Activated CD8-positive, alpha-beta T cell treated with anti-CD3 and anti-CD28 coated beads for 36 hours (primary cell): ENCODE measurements around the gene ASAP3. TPM values are rescaled to one million over a fixed set of nuclear protein-coding genes. Genes with fewer than 3 reads are reported as not detected.
A peak's percentile ranks its signal among the peaks of the same experiment; 100 is the strongest.

Experiments
- ATAC-seq: fragments of 200-7000 bp; cut with Tn5 transposase; one replicate; pipeline ENCODE4 v1.10.0; 2021; ENCODE audit warnings: mild to moderate bottlenecking, moderate library complexity
- CTCF ChIA-PET: fragments of 350-600 bp; sonication (Branson Sonifier 250); formaldehyde crosslinking; loops from one replicate; lab custom pipeline; 2021; ENCODE audit warnings: antibody characterized with exemption; lab: Charles Lee
- POLR2A ChIA-PET: fragments of 350-600 bp; sonication (Branson Sonifier 250); formaldehyde crosslinking; loops from one replicate; lab custom pipeline; 2021; ENCODE audit warnings: antibody characterized with exemption; lab: Charles Lee
- DNase-seq: peaks from one replicate; pipeline ENCODE4 v3.0.0-alpha.2; 2020
- H3K27ac Mint-ChIP-seq: one replicate; pipeline ENCODE4 v1.8.0; 2021; ENCODE audit warnings: mild to moderate bottlenecking, mixed read lengths
- H3K27me3 Mint-ChIP-seq: one replicate; pipeline ENCODE4 v1.8.0; 2021; ENCODE audit warnings: mixed read lengths
- H3K36me3 Mint-ChIP-seq: one replicate; pipeline ENCODE4 v1.8.0; 2021; ENCODE audit warnings: low read depth, mixed read lengths
- H3K4me1 Mint-ChIP-seq: one replicate; pipeline ENCODE4 v1.8.0; 2021; ENCODE audit warnings: low read depth, mixed read lengths
- H3K4me3 Mint-ChIP-seq: one replicate; pipeline ENCODE4 v1.8.0; 2021; ENCODE audit warnings: mild to moderate bottlenecking, moderate library complexity, mixed read lengths
- H3K9me3 Mint-ChIP-seq: one replicate; pipeline ENCODE4 v1.8.0; 2021; ENCODE audit warnings: mixed read lengths
- intact Hi-C: fragments of 100-400 bp; cut with micrococcal nuclease; formaldehyde crosslinking; loops from one replicate; pipeline ENCODE4 v1.10.0; 2022
- total RNA-seq, 2 experiments: library from RNA; stranded (reverse); gene quantifications; one replicate each; pipeline ENCODE4 v1.2.3, GENCODE V29; 2021
- TF ChIP-seq, protein P1 (sequence below): fragments of 200-600 bp; IDR thresholded peaks from one replicate; pipeline ENCODE4 v1.8.0; 2022; ENCODE audit warnings: antibody characterized with exemption, mild to moderate bottlenecking

ASAP3 gene
- total RNA-seq, 2 experiments from 2014 or later: 0.29 to 0.74 TPM

DNA sequence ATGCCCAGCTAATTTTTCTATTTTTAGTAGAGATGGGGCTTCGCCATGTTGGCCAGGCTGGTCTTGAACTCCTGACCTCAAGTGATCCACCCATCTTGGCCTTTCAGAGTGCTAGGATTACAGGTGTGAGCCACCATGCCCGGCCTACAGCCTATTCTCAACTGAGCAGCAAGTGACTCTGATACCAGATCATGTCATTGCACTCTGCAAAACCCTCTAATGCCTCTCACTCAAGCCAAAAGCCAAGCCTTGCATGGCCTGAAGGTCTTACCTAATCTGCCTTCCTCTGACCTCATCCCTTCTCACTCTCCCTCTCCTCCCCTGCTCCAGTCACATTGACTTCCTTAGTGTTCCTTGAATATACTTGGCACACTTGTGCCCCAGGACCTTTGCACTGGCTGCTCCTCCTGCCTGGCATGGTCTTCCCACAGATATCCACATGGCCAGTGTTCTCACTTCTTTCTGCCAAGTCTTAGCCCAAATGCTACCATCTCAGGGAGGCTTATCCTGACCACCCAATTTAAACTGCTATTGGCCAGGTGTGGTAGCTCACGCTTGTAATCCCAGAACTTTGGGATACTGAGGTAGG, 8.2 kb upstream of the ASAP3 start:
- Mint-ChIP-seq H3K9me3 (no peaks in the 10 kb centered on the region), H3K27me3 (peaks cover 7% of the 10 kb centered on the region)

DNA sequence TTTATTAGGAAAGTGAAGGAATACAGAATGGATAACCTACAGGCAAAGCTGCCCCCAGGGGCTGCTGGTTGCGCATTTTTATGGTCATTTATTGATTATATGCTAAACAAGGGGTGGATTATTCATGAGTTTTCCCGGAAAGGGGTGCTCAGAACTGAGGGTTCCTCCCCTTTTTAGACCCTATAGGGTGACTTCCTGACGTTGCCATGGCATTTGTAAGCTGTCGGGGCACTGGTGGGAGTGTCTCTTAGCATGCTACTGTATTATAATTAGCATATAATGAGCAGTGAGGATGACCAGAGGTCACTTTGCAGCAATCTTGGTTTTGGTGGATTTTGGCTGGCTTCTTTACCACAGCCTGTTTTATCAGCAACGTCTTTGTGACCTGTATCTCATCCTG, 5.9 kb upstream of the ASAP3 start:
- intact Hi-C loops: no loop called here
- ATAC-seq (no peak), DNase-seq (no peak)
- no peak overlapping the region for H3K4me3 Mint-ChIP-seq
- CTCF ChIA-PET: no interaction called here
- H3K27ac Mint-ChIP-seq: no peak overlapping the region
- H3K27me3 Mint-ChIP-seq: peaks cover 10% of the 10 kb centered on the region
- POLR2A ChIA-PET: interaction anchor here (1.3 kb wide), 1 partner anchor 9 kb away, joined by 3 read pairs; no protein-coding TSS in a partner anchor
- H3K4me1 Mint-ChIP-seq: peaks cover 3% of the 10 kb centered on the region
- H3K36me3 Mint-ChIP-seq: no peaks in the 10 kb centered on the region
- TF ChIP-seq, protein P1, sequence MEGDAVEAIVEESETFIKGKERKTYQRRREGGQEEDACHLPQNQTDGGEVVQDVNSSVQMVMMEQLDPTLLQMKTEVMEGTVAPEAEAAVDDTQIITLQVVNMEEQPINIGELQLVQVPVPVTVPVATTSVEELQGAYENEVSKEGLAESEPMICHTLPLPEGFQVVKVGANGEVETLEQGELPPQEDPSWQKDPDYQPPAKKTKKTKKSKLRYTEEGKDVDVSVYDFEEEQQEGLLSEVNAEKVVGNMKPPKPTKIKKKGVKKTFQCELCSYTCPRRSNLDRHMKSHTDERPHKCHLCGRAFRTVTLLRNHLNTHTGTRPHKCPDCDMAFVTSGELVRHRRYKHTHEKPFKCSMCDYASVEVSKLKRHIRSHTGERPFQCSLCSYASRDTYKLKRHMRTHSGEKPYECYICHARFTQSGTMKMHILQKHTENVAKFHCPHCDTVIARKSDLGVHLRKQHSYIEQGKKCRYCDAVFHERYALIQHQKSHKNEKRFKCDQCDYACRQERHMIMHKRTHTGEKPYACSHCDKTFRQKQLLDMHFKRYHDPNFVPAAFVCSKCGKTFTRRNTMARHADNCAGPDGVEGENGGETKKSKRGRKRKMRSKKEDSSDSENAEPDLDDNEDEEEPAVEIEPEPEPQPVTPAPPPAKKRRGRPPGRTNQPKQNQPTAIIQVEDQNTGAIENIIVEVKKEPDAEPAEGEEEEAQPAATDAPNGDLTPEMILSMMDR: no peak
- H3K9me3 Mint-ChIP-seq: no peaks in the 10 kb centered on the region

More for the DNA sequence above, 8.2 kb upstream of the ASAP3 start:
- intact Hi-C loops: no loop called here
- no peak for ATAC-seq
- POLR2A ChIA-PET: no interaction called here
- H3K4me3 Mint-ChIP-seq: no peak overlapping the region
- TF ChIP-seq, protein P1: no peak
- H3K4me1 Mint-ChIP-seq: no peaks in the 10 kb centered on the region
- no peak for DNase-seq
- H3K27ac Mint-ChIP-seq: no peak overlapping the region
- no peaks in the 10 kb centered on the region for H3K36me3 Mint-ChIP-seq
- CTCF ChIA-PET: interaction anchor here (1.8 kb wide), 1 partner anchor 145 kb away, joined by 6 read pairs; no protein-coding TSS in a partner anchor

DNA sequence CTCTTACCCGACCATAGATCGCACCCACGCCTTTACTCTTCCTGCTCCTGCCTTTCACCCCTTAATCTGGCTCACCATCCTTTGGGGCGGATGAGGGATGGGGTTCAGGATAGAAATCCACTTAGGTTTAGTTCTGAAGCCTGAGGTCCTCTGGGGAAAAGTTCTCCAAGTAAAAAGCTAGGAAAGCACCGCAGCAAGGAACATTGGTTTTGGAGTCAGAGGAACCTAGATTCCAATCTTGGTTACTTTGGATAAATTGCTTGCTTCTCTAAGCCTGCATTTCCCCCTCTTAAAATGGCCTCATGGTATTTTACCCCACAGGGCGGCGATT, 988 bp upstream of the ASAP3 start:
- H3K4me3 Mint-ChIP-seq: peak overlapping the region; percentile 77
- peaks cover 14% of the 10 kb centered on the region for H3K4me1 Mint-ChIP-seq
- no peaks in the 10 kb centered on the region for H3K9me3 Mint-ChIP-seq
- ATAC-seq (no peak), DNase-seq (no peak)
- TF ChIP-seq, protein P1: no peak
- no peaks in the 10 kb centered on the region for H3K36me3 Mint-ChIP-seq
- no peak overlapping the region for H3K27ac Mint-ChIP-seq
- POLR2A ChIA-PET: interaction anchor here (0.8 to 1.4 kb wide), 5 partner anchors 10 to 213 kb away, joined by 3 to 4 read pairs (median 4); partner anchors contain the start of gene RPL11
- CTCF ChIA-PET: interaction anchor here (1.1 to 5.1 kb wide), 5 partner anchors 12 to 152 kb away, joined by 3 to 64 read pairs (median 9); no protein-coding TSS in a partner anchor
- peaks cover 22% of the 10 kb centered on the region for H3K27me3 Mint-ChIP-seq
- intact Hi-C loops: no loop called here

DNA sequence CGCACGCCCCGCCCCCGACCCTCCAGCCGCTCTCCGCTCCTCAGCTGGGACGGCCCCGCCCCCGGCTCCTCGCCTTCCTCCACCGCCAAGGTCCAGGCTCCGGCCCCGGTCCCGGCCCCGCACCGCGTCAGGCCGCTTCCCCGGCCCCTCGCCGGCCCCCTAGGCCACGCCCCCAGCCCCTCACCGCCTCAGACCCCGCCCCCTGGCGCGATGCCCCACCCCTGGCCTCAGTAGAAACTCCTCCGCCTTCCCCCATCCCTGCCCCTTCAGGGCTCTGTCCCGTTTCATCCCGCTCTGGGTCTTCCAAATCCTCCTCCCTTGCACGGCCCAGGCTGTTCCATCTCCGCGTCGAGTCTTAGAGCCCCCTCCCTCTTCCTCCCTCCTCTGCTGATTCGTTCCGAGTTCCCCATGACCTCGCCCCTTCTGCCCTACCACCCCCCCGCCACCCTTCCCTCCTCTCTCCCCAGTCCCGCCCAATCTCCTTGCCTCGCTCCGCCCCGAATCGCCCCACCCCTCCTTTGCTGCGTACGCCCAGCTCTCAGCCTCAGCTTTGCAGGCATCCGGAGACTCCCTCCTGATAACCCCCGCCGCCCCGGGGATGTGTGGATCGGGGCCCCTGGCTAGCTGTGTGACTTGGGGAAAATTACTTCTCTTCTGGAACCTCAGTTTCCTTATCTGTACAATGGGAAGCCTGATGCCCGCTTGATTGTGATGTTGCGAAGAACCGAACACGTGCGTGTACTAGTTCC, 448 bp upstream of the ASAP3 start:
- intact Hi-C loops: no loop called here
- TF ChIP-seq, protein P1: no peak
- ATAC-seq (peak; percentile 95), DNase-seq (peak; percentile 93)
- CTCF ChIA-PET: interaction anchor here (1.3 to 5.1 kb wide), 7 partner anchors 12 to 153 kb away, joined by 3 to 64 read pairs (median 8); no protein-coding TSS in a partner anchor
- H3K4me1 Mint-ChIP-seq: peaks cover 14% of the 10 kb centered on the region
- peaks cover 20% of the 10 kb centered on the region for H3K27me3 Mint-ChIP-seq
- POLR2A ChIA-PET: interaction anchor here (0.8 to 1.4 kb wide), 7 partner anchors 9 to 213 kb away, joined by 3 to 4 read pairs (median 3); partner anchors contain the start of gene RPL11
- peak overlapping the region; percentile 77 for H3K27ac Mint-ChIP-seq
- no peaks in the 10 kb centered on the region for H3K36me3 Mint-ChIP-seq
- no peaks in the 10 kb centered on the region for H3K9me3 Mint-ChIP-seq
- peak overlapping the region; percentile 77 for H3K4me3 Mint-ChIP-seq

DNA sequence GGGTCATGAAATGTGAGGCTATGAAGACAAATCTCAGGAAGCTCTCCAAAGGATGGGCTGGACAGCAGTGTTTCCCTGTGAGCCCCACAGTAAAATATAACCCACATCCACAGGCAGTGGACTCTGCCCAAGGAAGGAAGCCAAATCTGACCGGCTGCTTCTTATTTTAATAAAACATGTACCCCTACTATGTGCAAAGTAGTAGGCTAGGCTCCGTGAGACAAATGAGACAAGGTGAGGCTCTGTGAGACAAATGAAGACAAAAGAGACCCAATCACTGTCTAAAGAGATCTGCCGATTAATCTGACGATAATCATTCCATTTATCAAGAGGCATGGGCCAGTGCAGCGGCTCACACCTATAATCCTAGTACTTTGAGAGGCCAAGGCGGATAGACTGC, 2.1 kb downstream of the ASAP3 start:
- DNase-seq (no peak), ATAC-seq (no peak)
- intact Hi-C loops: no loop called here
- Mint-ChIP-seq H3K27ac (no peak overlapping the region), H3K36me3 (no peaks in the 10 kb centered on the region), H3K27me3 (peaks cover 19% of the 10 kb centered on the region), H3K4me3 (no peak overlapping the region), H3K4me1 (peaks cover 14% of the 10 kb centered on the region), H3K9me3 (no peaks in the 10 kb centered on the region)
- CTCF ChIA-PET: interaction anchor here (0.9 to 1.8 kb wide), 5 partner anchors 15 to 183 kb away, joined by 3 to 7 read pairs (median 3); no protein-coding TSS in a partner anchor
- POLR2A ChIA-PET: interaction anchor here (1.0 to 1.4 kb wide), 2 partner anchors 137 to 297 kb away, joined by 3 read pairs; no protein-coding TSS in a partner anchor
- TF ChIP-seq, protein P1: no peak
